ENCODE measurements around the gene MYORG. TPM values are rescaled to one million over a fixed set of nuclear protein-coding genes. Genes with fewer than 3 reads are reported as not detected.

Gene MYORG
- total RNA-seq, 2 experiments from 2014 or later, result 2.2 to 2.3 TPM

Other genes starting within 250 kb of the MYORG start
- 10 to 100 TPM; 29.5 to 43.3 TPM for gene UBAP1, start 197.9 kb downstream of the MYORG start, total RNA-seq
- 1 to 10 TPM; 5.9 to 7.7 TPM for gene KIF24, start 47.6 kb downstream of the MYORG start, total RNA-seq
- 10 to 100 TPM; 14.9 to 22.9 TPM for gene NUDT2, start 47.3 kb downstream of the MYORG start, total RNA-seq
- 10 to 100 TPM in 1 of 2 experiments, 1 to 10 TPM in 1; 9.7 to 12.9 TPM for gene FAM219A, start 81.7 kb upstream of the MYORG start, total RNA-seq
- gene DNAI1, start 81.9 kb upstream of the MYORG start, total RNA-seq, result under 1 TPM in 1 of 2 experiments, not detected in 1; 0.34 TPM
- not detected for gene ENHO, start 146.1 kb upstream of the MYORG start, total RNA-seq
- gene CNTFR, start 212.8 kb upstream of the MYORG start, total RNA-seq, result not detected
- gene RPP25L, start 235.2 kb upstream of the MYORG start, total RNA-seq, result 10 to 100 TPM; 29.3 to 35.2 TPM
- 10 to 100 TPM; 65.9 to 68.4 TPM for gene DCTN3, start 243.6 kb upstream of the MYORG start, total RNA-seq

Measured in activated CD4-positive, alpha-beta T cell treated with anti-CD3 and anti-CD28 coated beads for 36 hours (primary cell).